Loucy (cell line): Measurements from ENCODE around the gene UBXN7.
"Not testable (repeated sequence)": the region's sequence is repeated elsewhere in the genome, so short reads cannot be mapped to it uniquely, and the experiment has no call there.

Experiments
- H2AFZ ChIP-seq: fragments of 200-600 bp; sonication (generic); 2 replicates; pipeline ENCODE4 v1.6.0; 2016; ENCODE audit warnings: antibody characterized with exemption, mild to moderate bottlenecking, low read length, moderate library complexity
- H3F3A ChIP-seq: fragments of 200-600 bp; 2 replicates; pipeline ENCODE4 v1.6.0; 2016; ENCODE audit warnings: antibody characterized with exemption, low read depth, mild to moderate bottlenecking
- H3K27me3 ChIP-seq: fragments of 200-600 bp; sonication (generic); 2 replicates; pipeline ENCODE4 v1.6.1; 2014; ENCODE audit warnings: low read length, mild to moderate bottlenecking; ENCODE audit not compliant: insufficient read depth, poor library complexity, severe bottlenecking
- H3K36me3 ChIP-seq: fragments of 200-600 bp; sonication (generic); 2 replicates; pipeline ENCODE4 v1.6.1; 2016; ENCODE audit warnings: low read length; ENCODE audit not compliant: insufficient read depth
- H3K4me1 ChIP-seq: fragments of 200-600 bp; sonication (generic); 2 replicates; pipeline ENCODE4 v1.5.1; 2014; ENCODE audit warnings: low read length, mild to moderate bottlenecking; ENCODE audit not compliant: insufficient read depth, poor library complexity, severe bottlenecking
- H3K4me2 ChIP-seq: fragments of 200-600 bp; sonication (generic); 2 replicates; pipeline ENCODE4 v1.6.0; 2014; ENCODE audit warnings: antibody characterized with exemption, low read length, low read depth, mild to moderate bottlenecking; ENCODE audit not compliant: poor library complexity, severe bottlenecking
- H3K4me3 ChIP-seq: fragments of 200-600 bp; sonication (generic); 2 replicates; pipeline ENCODE4 v1.5.1; 2014; ENCODE audit warnings: low read length, mild to moderate bottlenecking, mixed read lengths; ENCODE audit not compliant: poor library complexity, severe bottlenecking
- H3K79me2 ChIP-seq: fragments of 200-600 bp; sonication (generic); 2 replicates; pipeline ENCODE4 v1.6.1; 2014; ENCODE audit warnings: low read length; ENCODE audit not compliant: insufficient read depth
- H3K9ac ChIP-seq: fragments of 200-600 bp; sonication (generic); 2 replicates; pipeline ENCODE4 v1.6.0; 2014; ENCODE audit warnings: mild to moderate bottlenecking, low read depth, low read length, moderate library complexity; ENCODE audit not compliant: poor library complexity, severe bottlenecking
- H3K9me2 ChIP-seq: fragments of 200-600 bp; sonication (generic); replicated peaks from 2 replicates; pipeline ENCODE4 v1.6.1; 2016; ENCODE audit warnings: low read depth, low read length, mixed read lengths
- H3K9me3 ChIP-seq: fragments of 200-600 bp; sonication (generic); 2 replicates; pipeline ENCODE4 v1.6.1; 2014; ENCODE audit warnings: mild to moderate bottlenecking, antibody characterized with exemption, low read length, low read depth; ENCODE audit not compliant: insufficient read depth
- H4K20me1 ChIP-seq: fragments of 200-600 bp; sonication (generic); 2 replicates; pipeline ENCODE4 v1.6.0; 2014; ENCODE audit warnings: antibody characterized with exemption, low read length, mild to moderate bottlenecking; ENCODE audit not compliant: insufficient read depth, poor library complexity, severe bottlenecking
- EZH2phosphoT487 ChIP-seq: fragments of 200-600 bp; IDR thresholded peaks from 2 replicates; pipeline ENCODE4 v1.6.1; 2018; ENCODE audit warnings: antibody characterized with exemption, mild to moderate bottlenecking, moderate library complexity, borderline replicate concordance
- TF ChIP-seq, protein P1 (sequence below): fragments of 200-600 bp; sonication (generic); conservative IDR thresholded peaks from 2 replicates; pipeline ENCODE4 v1.5.1; 2014; ENCODE audit warnings: mild to moderate bottlenecking, antibody characterized with exemption, low read length

Gene UBXN7

DNA sequence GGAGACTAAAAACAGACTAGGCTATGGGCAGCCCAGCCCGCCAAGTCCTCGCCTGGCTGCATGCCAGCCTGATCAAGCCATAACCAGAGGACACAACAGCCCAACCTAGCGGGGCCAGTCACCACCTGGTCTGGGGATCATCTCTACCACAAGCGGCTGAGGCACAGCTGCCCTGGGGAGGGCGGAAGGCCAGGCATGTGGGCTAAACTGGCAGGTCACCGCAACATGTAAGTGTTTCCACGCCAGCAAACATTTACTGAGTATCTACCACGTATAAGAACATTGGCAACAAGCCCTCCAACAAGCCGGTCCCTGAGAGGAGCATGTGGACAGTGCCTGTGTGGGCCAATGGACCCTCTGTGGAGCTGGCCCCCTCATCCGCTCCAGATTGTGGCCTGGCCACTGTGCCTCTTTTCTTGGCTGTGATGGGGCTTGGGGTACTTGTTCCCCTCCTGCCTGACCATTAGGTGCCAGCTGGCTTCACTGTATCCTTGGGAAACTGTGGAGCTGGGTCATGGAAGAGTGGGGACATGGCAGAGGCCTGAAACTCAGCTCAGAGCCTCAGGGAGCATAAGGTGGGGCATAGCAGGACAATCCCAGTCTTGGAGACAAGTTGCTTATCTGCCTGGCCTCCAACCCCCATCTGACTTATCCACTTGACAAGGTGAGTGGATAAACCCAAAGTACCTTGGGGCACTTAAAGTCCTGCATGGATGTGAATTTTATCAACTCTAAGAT, 9.0 kb downstream of the UBXN7 start:
- Histone ChIP-seq H2AFZ (no peak overlapping the region), H3K9ac (no peak overlapping the region), H3K4me3 (no peak overlapping the region), H3K9me3 (no peaks in the 10 kb centered on the region), H3K4me1 (peaks cover 19% of the 10 kb centered on the region), H3K27me3 (no peaks in the 10 kb centered on the region), H3K79me2 (peaks cover 97% of the 10 kb centered on the region), H3K9me2 (no peaks in the 10 kb centered on the region), H3K36me3 (no peaks in the 10 kb centered on the region), H4K20me1 (peaks cover 67% of the 10 kb centered on the region), H3F3A (no peaks in the 10 kb centered on the region), H3K4me2 (peak overlapping the region; percentile 4)
- TF ChIP-seq, protein P1, sequence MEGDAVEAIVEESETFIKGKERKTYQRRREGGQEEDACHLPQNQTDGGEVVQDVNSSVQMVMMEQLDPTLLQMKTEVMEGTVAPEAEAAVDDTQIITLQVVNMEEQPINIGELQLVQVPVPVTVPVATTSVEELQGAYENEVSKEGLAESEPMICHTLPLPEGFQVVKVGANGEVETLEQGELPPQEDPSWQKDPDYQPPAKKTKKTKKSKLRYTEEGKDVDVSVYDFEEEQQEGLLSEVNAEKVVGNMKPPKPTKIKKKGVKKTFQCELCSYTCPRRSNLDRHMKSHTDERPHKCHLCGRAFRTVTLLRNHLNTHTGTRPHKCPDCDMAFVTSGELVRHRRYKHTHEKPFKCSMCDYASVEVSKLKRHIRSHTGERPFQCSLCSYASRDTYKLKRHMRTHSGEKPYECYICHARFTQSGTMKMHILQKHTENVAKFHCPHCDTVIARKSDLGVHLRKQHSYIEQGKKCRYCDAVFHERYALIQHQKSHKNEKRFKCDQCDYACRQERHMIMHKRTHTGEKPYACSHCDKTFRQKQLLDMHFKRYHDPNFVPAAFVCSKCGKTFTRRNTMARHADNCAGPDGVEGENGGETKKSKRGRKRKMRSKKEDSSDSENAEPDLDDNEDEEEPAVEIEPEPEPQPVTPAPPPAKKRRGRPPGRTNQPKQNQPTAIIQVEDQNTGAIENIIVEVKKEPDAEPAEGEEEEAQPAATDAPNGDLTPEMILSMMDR: no peak
- TF ChIP-seq EZH2phosphoT487: no peak

DNA sequence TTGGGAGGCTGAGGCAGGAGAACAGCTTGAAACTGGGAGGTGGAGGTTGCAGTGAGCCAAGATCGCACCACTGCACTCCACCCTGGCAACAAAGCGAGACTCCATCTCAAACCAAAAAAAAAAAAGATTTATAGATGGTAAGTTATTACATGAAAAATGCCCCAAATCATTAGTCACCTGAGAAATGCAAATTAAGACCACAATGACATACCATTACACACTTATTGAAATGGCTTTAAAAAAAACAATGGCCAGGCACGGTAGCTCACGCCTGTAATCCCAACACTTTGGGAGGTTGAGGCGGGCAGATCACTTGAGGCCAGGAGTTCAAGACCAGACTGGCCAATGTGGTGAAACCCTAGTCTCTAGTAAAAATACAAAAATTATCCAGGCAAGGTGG, 10.6 kb downstream of the UBXN7 start:
- peaks cover 97% of the 10 kb centered on the region for H3K79me2 ChIP-seq
- H3K9ac ChIP-seq, H3K4me2 ChIP-seq, H3F3A ChIP-seq, H2AFZ ChIP-seq, H3K4me3 ChIP-seq, H3K9me3 ChIP-seq, H3K9me2 ChIP-seq, H3K36me3 ChIP-seq, H3K27me3 ChIP-seq: not testable (repeated sequence)
- peaks cover 18% of the 10 kb centered on the region for H3K4me1 ChIP-seq
- H4K20me1 ChIP-seq: peaks cover 58% of the 10 kb centered on the region

DNA sequence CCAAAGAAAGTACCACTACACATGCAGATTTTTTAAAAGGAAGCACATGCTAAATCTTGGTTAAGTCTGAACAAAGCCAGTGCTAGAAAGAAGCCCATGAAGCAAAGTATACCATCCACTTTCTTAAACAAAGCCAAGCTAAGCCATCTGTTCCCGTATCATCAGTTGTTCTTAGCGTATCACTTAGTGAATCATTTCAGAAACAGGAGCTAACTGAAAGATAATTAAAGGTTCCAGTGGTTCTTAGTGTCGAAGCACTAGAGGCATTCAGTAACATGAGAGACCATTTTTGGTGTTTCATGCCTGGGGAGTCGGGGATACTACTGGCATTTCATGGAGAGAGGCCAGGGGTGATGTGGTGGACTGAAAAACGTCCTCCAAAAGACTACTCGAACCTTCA, 12.8 kb downstream of the UBXN7 start:
- H3K79me2 ChIP-seq: peaks cover 98% of the 10 kb centered on the region
- TF ChIP-seq, protein P1: no peak
- no peak for TF ChIP-seq EZH2phosphoT487
- H2AFZ ChIP-seq: no peak overlapping the region
- peaks cover 61% of the 10 kb centered on the region for H4K20me1 ChIP-seq
- no peak overlapping the region for H3K4me2 ChIP-seq
- H3K9ac ChIP-seq: no peak overlapping the region
- no peaks in the 10 kb centered on the region for H3K27me3 ChIP-seq
- no peaks in the 10 kb centered on the region for H3K9me2 ChIP-seq
- no peaks in the 10 kb centered on the region for H3F3A ChIP-seq
- peaks cover 16% of the 10 kb centered on the region for H3K4me1 ChIP-seq
- no peaks in the 10 kb centered on the region for H3K9me3 ChIP-seq
- no peaks in the 10 kb centered on the region for H3K36me3 ChIP-seq
- H3K4me3 ChIP-seq: no peak overlapping the region

DNA sequence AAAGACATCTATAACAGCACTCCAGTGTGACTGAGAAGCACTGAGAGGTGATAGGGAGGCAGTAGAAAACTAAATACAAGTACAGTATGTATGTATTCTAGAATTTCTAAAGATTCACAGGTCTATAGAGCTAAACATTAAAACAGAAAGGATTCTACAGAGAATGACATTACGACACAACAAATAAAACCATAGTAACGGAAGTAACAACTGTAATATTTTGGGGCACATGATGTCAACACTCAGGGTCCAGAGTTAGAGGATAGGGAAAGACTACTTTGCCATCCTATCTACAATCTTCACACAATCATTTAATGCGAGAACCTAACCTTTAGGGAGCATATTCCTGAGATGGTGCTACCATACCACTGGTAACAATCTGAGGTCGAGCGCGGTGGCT, 13.6 kb downstream of the UBXN7 start:
- Histone ChIP-seq H4K20me1 (peaks cover 60% of the 10 kb centered on the region), H3K4me2 (no peak overlapping the region)
- no peak for TF ChIP-seq EZH2phosphoT487
- TF ChIP-seq, protein P1: no peak

More for the DNA sequence above, 13.6 kb downstream of the UBXN7 start:
- H3K4me3 ChIP-seq: no peak overlapping the region
- H3K79me2 ChIP-seq: peaks cover 98% of the 10 kb centered on the region
- H3K9ac ChIP-seq: no peak overlapping the region
- no peaks in the 10 kb centered on the region for H3K36me3 ChIP-seq
- no peak overlapping the region for H2AFZ ChIP-seq
- no peaks in the 10 kb centered on the region for H3K27me3 ChIP-seq
- no peaks in the 10 kb centered on the region for H3K9me3 ChIP-seq
- H3F3A ChIP-seq: no peaks in the 10 kb centered on the region
- peaks cover 16% of the 10 kb centered on the region for H3K4me1 ChIP-seq
- H3K9me2 ChIP-seq: no peaks in the 10 kb centered on the region
